ENCODE results near the gene MALT1.

The MALT1 gene

DNA sequence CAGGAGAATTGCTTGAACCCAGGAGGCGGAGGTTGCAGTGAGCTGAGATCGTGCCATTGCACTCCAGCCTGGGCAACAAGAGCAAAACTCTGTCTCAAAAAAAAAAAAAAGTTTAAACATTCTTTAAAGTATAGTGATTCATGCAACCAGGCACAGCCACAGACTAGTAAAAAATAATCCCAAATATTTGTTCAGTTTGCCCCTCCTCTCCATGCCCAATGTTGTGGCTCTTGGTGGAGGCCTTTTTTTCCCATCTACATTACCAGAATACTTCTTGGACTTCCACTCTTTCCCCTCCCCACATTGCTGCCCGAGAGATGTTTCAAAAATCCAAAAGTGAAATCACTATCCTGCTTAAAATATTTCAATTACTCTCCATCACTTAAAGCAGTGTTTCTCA is 5.1 kb upstream of the MALT1 start:
- no peak overlapping the region for H3K27ac ChIP-seq
- TF ChIP-seq, protein P1, sequence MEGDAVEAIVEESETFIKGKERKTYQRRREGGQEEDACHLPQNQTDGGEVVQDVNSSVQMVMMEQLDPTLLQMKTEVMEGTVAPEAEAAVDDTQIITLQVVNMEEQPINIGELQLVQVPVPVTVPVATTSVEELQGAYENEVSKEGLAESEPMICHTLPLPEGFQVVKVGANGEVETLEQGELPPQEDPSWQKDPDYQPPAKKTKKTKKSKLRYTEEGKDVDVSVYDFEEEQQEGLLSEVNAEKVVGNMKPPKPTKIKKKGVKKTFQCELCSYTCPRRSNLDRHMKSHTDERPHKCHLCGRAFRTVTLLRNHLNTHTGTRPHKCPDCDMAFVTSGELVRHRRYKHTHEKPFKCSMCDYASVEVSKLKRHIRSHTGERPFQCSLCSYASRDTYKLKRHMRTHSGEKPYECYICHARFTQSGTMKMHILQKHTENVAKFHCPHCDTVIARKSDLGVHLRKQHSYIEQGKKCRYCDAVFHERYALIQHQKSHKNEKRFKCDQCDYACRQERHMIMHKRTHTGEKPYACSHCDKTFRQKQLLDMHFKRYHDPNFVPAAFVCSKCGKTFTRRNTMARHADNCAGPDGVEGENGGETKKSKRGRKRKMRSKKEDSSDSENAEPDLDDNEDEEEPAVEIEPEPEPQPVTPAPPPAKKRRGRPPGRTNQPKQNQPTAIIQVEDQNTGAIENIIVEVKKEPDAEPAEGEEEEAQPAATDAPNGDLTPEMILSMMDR (conservative IDR thresholded peaks at IDR 0.05): no peak

DNA sequence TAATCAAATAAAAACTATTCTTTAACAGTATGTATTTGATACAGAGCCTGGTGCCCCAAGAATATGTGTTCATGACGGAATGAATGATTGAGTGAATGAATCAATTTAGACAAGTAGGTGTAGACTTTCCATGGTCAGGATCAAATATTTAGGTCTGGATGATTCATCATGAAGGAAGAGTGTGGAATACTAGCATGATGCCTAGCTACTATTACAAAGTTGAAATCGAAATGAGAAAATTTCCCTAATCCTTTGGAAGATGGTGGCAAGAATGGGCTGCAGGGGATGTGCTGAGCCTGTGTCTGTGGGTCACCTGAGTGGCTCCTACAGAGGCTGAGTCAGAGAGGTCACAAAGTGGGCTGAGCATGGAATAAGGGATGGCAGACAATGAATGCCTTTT is 3.1 kb upstream of the MALT1 start:
- TF ChIP-seq, protein P1 (conservative IDR thresholded peaks at IDR 0.05): no peak
- no peak overlapping the region for H3K27ac ChIP-seq

GRCh38 chr18:58668897-58669296 is 2.4 kb upstream of the MALT1 start:
- no peak overlapping the region for H3K27ac ChIP-seq
- TF ChIP-seq, protein P1 (conservative IDR thresholded peaks at IDR 0.05): no peak

GRCh38 chr18:58669731-58670378 is 1.4 kb upstream of the MALT1 start:
- TF ChIP-seq, protein P1 (conservative IDR thresholded peaks at IDR 0.05): no peak

GRCh38 chr18:58670404-58671110 is 708 bp upstream of the MALT1 start:
- TF ChIP-seq, protein P1 (conservative IDR thresholded peaks at IDR 0.05): no peak
- H3K27ac ChIP-seq: peak overlapping the region; percentile 94

More at GRCh38 chr18:58669731-58670378, 1.4 kb upstream of the MALT1 start:
- peak overlapping the region; percentile 94 for H3K27ac ChIP-seq

DNA sequence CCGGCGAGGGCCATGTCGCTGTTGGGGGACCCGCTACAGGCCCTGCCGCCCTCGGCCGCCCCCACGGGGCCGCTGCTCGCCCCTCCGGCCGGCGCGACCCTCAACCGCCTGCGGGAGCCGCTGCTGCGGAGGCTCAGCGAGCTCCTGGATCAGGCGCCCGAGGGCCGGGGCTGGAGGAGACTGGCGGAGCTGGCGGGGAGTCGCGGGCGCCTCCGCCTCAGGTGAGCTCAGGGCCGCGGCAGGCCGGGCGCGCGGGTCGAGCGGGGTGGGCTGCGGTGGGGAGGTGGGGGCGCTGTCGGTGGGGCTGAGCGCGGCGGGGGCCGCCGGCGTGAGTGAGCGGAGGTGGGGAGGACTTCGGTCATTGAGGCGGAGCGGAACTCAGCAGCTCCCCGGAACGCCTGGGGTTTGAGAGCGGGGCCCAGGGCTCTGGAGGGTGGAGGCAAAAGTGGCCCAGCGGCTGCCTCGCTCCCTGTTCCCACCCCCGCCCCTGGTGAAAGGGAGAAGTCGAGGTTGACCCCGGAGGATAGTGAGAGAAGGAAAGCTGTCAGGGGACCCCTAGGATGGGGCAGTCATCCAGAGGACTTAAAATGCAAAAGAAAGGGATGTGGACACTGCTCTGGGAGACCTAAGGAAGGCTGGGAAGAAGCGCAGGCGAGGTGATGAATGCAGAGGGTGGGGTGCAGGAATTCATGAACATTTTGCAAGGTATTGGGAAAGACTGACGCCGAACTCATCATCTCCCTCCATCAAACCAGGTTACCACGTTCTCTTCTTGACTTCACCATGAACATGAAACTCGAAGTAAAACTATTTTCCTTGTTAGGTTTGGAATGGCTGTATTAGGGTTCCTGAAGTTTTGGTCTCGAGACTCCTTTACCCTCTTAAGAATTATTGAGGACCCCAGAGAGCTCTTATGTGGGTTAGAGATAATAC is 633 bp downstream of the MALT1 start:
- H3K27ac ChIP-seq: peak overlapping the region; percentile 94

More for the DNA sequence above, 633 bp downstream of the MALT1 start:
- TF ChIP-seq, protein P1 (conservative IDR thresholded peaks at IDR 0.05): peak; percentile 32; the same call in 1 of the 2 replicates

All from VCaP (cell line).